VCaP (cell line): ENCODE results near the gene BANF1.

ENCODE experiments used
- H3K27ac ChIP-seq: fragments of 450-650 bp; 2 replicates; pipeline ENCODE4 v1.5.1; 2017
- TF ChIP-seq, protein P1 (sequence below): fragments of 450-650 bp; conservative IDR thresholded peaks from 2 replicates; pipeline ENCODE4 v1.5.1; 2017; ENCODE audit warnings: mild to moderate bottlenecking, moderate library complexity

Gene BANF1

DNA sequence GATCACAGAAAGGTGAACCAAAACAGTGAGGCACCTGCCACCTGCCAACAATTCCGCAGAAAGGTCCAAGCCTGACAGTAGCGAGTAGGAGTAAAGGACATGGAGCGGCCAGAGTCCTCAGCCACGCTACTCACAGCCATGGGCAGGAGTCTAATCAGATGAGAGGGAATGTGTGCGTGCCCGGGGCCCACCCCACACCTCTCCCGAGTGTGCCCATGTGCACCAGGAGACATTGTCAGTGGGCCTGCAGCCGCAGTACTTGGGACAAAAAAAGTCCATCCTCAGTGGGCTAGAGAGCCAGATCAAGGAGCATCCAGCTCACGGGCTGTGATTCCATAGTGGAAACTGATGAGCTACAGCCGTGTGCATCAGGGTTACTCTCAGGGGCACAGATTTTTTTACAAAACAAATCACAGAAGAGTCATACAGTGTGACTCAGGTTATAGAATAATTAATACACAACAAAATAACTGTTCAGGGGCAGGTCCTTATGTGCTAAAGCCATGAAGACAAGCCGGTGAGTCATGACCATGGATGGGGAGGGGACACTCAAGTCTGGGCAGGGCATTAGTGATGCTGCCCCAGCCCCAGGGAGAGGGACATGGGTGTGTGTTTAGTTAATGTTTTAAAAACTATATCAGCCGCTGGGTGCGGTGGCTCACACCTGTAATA, 28.7 kb upstream of the BANF1 start:
- TF ChIP-seq, protein P1, sequence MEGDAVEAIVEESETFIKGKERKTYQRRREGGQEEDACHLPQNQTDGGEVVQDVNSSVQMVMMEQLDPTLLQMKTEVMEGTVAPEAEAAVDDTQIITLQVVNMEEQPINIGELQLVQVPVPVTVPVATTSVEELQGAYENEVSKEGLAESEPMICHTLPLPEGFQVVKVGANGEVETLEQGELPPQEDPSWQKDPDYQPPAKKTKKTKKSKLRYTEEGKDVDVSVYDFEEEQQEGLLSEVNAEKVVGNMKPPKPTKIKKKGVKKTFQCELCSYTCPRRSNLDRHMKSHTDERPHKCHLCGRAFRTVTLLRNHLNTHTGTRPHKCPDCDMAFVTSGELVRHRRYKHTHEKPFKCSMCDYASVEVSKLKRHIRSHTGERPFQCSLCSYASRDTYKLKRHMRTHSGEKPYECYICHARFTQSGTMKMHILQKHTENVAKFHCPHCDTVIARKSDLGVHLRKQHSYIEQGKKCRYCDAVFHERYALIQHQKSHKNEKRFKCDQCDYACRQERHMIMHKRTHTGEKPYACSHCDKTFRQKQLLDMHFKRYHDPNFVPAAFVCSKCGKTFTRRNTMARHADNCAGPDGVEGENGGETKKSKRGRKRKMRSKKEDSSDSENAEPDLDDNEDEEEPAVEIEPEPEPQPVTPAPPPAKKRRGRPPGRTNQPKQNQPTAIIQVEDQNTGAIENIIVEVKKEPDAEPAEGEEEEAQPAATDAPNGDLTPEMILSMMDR = no peak
- H3K27ac ChIP-seq = no peak overlapping the region

DNA sequence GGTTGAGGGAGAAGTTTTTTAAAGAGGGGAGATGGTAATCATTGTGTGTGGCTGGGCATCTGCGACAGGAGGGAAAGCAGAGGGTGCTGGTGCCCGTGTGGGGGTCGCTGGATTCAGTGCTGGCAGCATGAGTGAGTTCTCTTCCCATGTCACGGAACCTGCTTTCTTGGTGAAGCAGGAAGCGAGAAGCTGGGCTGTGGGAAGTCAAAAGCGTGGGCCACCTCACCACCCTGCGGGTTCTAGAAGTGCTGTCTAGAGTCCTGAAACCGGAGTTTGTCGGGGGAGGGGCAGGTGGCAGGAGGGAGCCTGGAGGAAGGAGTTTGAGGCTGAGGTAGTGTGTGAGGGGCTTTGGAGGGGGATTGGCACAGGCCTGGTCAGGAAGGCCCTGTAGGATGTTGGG, 26.5 kb upstream of the BANF1 start:
- TF ChIP-seq, protein P1 = no peak

DNA sequence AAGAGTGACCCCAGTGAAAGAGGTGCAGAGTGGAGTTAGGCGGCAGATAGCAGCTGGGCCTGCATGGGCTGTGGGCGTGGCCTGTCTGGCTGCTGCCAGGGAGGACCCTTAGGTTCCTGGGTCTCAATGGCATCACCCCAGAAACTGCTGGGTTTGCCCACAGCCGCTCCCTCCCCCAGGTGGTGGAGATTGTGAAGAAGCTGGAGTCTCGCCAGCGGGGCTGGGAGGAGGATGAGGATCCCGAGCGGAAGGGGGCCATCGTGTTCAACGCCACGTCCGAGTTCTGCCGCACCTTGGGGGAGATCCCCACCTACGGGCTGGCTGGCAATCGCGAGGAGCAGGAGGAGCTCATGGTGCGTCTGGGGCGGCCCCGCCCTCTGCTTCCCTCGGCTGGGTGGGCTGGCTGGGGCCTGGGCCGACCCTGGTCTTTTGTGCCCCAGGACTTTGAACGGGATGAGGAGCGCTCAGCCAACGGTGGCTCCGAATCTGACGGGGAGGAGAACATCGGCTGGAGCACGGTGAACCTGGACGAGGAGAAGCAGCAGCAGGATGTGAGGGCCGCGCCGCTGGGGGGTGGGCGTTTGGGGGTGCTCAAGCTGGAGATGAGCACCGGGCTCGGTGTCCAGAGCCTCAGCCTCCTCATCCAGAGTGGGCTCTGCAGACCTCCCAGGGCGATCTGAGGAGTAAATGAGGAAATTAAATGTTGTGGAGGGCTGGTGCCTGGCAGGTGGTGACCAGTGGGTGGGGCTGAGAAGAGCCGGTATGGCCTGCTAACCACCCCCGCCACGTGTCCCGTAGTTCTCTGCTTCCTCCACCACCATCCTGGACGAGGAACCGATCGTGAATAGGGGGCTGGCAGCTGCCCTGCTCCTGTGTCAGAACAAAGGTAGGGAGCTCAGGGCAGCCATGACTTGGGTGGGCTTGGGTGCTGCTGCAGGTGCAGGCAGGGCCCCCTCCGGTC, 25.8 kb upstream of the BANF1 start:
- no peak overlapping the region for H3K27ac ChIP-seq
- TF ChIP-seq, protein P1 = no peak

More for the DNA sequence above, 26.5 kb upstream of the BANF1 start:
- H3K27ac ChIP-seq = no peak overlapping the region

DNA sequence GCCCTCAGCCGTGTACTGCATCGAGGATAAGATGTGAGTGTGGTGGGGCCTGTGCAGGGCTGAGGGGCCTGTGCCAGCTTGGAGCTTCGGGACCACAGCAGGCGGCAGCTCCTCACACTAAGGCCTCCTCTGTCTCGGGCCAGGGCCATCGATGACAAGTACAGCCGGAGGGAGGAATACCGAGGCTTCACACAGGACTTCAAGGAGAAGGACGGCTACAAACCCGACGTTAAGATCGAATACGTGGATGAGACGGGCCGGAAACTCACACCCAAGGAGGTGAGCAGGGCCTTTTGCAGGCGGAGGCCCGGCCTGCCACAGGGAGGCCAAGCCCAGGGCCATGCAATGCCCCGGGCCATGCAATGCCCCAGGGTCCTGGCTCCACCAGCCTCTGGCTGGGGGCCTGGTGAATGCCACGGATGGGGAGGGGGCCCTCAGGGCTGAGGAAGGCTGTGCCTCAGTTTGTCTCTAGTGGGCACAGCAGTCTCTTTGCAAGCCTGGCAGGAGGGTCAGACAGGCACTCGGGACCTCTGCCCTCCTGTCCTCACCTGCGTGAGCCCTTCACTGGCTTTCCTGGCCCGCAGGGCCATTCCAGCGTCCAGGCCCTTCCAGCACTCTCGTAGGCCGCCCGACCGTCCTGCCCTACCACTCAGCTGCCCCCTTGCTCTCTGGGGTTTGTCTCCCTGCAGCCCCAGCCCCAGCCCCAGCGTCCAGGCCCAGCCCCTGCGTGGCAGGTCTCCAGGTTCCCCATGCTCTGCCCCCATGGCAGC, 24.5 kb upstream of the BANF1 start:
- no peak overlapping the region for H3K27ac ChIP-seq
- TF ChIP-seq, protein P1 = no peak

DNA sequence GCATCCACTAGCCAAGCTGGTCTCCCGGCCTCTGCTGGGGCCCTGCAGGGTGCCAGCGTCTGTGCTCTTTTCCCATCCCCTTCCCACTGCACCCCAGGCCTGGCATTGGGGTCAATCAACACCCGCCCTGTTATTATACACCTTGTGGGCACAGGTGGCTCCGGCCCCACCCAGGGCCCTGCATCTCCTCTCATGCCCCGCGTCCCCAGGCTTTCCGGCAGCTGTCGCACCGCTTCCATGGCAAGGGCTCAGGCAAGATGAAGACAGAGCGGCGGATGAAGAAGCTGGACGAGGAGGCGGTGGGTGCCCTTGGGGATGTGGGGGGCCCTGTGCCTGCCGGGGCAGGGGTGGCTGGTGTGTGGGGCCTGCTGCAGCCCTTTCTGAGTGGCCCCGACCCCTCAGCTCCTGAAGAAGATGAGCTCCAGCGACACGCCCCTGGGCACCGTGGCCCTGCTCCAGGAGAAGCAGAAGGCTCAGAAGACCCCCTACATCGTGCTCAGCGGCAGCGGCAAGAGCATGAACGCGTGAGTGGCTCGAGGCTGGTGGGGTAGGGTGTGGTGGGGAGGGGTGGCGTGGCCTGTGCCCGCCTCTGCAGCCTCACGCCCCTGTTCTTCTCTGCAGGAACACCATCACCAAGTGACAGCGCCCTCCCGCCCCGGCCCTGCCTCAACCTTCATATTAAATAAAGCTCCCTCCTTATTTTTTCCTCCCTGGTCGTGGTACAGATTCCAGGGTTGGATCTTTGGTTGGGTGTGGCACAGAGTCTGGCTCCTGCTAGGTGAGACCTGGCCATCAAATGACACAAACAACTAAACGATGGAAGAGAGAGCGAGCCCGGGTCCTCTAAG, 23.7 kb upstream of the BANF1 start:
- H3K27ac ChIP-seq = no peak overlapping the region
- TF ChIP-seq, protein P1 = no peak

DNA sequence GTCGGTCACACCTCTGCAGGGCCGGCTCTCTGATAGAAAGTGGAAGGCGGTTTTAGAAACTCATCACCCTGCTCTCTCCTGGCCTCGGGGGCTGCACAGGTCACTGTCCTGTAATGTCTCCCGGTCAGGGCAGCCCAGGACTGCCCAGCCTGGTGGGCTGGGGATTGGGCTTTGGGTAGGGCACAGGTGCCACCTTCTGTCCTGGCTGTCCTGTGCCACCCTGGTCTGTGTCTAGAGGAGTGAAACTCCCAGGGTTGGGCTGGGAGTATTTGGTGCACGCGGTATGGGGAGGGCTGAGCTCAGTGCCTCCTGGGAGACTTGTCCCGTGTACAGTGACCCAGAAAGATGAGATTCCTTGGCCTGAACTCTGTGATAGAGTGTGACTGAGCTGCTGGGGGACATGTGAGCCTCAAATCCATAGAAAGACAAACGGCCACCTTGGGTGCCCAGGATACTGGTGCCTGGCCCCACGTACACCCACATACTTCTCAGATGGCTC, 23.0 kb upstream of the BANF1 start:
- no peak overlapping the region for H3K27ac ChIP-seq
- TF ChIP-seq, protein P1 = no peak
